SK-N-SH (cell line): ENCODE results near the gene ZNF584.

Source experiments
- CTCF ChIP-seq: fragments of 200-600 bp; sonication (generic); IDR thresholded peaks from 2 replicates; pipeline ENCODE4 v1.6.1; 2017; ENCODE audit warnings: antibody characterized with exemption, mild to moderate bottlenecking, moderate library complexity
- EP300 ChIP-seq, 2 experiments: IDR thresholded peaks; 2 replicates each; pipeline versions ENCODE4 v1.4.0 to v1.6.1; 2012; ENCODE audit warnings: borderline replicate concordance in 1 of 2, low read depth in 1 of 2, low read length in 1 of 2
- EZH2phosphoT487 ChIP-seq: fragments of 200-600 bp; sonication (generic); IDR thresholded peaks from 2 replicates; pipeline ENCODE4 v1.6.1; 2017; ENCODE audit warnings: low read depth, mixed run types, mild to moderate bottlenecking, antibody characterized with exemption, moderate library complexity, borderline replicate concordance
- JUND ChIP-seq: IDR thresholded peaks from 2 replicates; pipeline ENCODE4 v1.4.0; 2012
- NFIC ChIP-seq: IDR thresholded peaks from 2 replicates; pipeline ENCODE4 v1.4.0; 2012; ENCODE audit warnings: borderline replicate concordance
- SIN3A ChIP-seq: IDR thresholded peaks from 2 replicates; pipeline ENCODE4 v1.6.1; 2012; ENCODE audit warnings: low read depth, mild to moderate bottlenecking, low read length, moderate library complexity, borderline replicate concordance
- TCF12 ChIP-seq: IDR thresholded peaks from 2 replicates; pipeline ENCODE4 v1.4.0; 2012

- TF ChIP-seq EZH2phosphoT487 (no peak), EP300 (IDR thresholded peaks at IDR 0.05; ENCODE audit: borderline replicate concordance in 1 of 2, low read depth in 1 of 2, low read length in 1 of 2) (no peak), NFIC (no peak), TCF12 (no peak), JUND (no peak), SIN3A (no peak), CTCF (no peak)
These were observed 57.8 kb downstream of the ZNF584 start for GRCh38 chr19:58466089-58466759.
